HG02571 (cell line): ENCODE results near the gene RSRC1.

Source experiments
- ATAC-seq: cut with Tn5 transposase; IDR thresholded peaks from one replicate; pipeline ENCODE4 v1.9.1; 2021; ENCODE audit warnings: mild to moderate bottlenecking, moderate library complexity; ENCODE audit not compliant: unreplicated experiment

Gene RSRC1

GRCh38 chr3:158570999-158571702, 461.3 kb downstream of the RSRC1 start, which contains the start of gene MLF1:
TSS of gene MLF1 (plus strand) at chr3:158571194. CDS start at chr3:158571301, 107 bp downstream.
- peak; percentile 100 for ATAC-seq

- ATAC-seq: no peak
Measured at GRCh38 chr3:158571969-158572765, 462.3 kb downstream of the RSRC1 start.

- ATAC-seq: no peak
Measured at GRCh38 chr3:158572766-158573060, 462.8 kb downstream of the RSRC1 start.

GRCh38 chr3:158573714-158574113, 463.8 kb downstream of the RSRC1 start:
- ATAC-seq: no peak

- ATAC-seq: no peak
Measured at GRCh38 chr3:158574646-158575045, 464.8 kb downstream of the RSRC1 start.

- ATAC-seq: no peak
Measured at GRCh38 chr3:158590223-158590622, 480.3 kb downstream of the RSRC1 start.
